ENCODE measurements around the gene SNX20. TPM values are rescaled to one million over a fixed set of nuclear protein-coding genes. Genes with fewer than 3 reads are reported as not detected.

The SNX20 gene
- total and polyA plus RNA-seq, 2 of the 13 experiments (the other 11 are each of a cell fraction or from before 2014, with no cell fraction given): not detected

GRCh38 chr16:50719401-50720337, 38.6 kb upstream of the SNX20 start (continued):
- TF ChIP-seq HBP1 (CRISPR knock-in tag; IDR thresholded peaks at IDR 0.05; ENCODE audit: low read depth) (0 out of 2 replicates have a peak, but pooled peaks have one; percentile 27), LCORL (IDR thresholded peaks at IDR 0.05) (no peak), LCORL (CRISPR knock-in tag; IDR thresholded peaks at IDR 0.05) (peak; percentile 4; the same call in 1 of the 2 replicates), IRF2 (CRISPR knock-in tag; IDR thresholded peaks at IDR 0.05) (peak; percentile 38; the same call in 1 of the 2 replicates), GMEB1 (CRISPR knock-in tag; IDR thresholded peaks at IDR 0.05; ENCODE audit: borderline replicate concordance) (peak; percentile 19; the same call in 1 of the 2 replicates), MXD3 (CRISPR knock-in tag; IDR thresholded peaks at IDR 0.05) (no peak; the same call in 1 of the 2 replicates), ZNF124 (CRISPR knock-in tag; IDR thresholded peaks at IDR 0.05) (0 out of 2 replicates have a peak, but pooled peaks have one; percentile 18), FOSL2 (CRISPR knock-in tag; IDR thresholded peaks at IDR 0.05) (peak; percentile 29; the same call in 1 of the 2 replicates), KDM2A (CRISPR knock-in tag; IDR thresholded peaks at IDR 0.05; ENCODE audit: borderline replicate concordance, low read depth) (peak; percentile 20; the same call in 1 of the 2 replicates), MLX (CRISPR knock-in tag; IDR thresholded peaks at IDR 0.05) (0 out of 2 replicates have a peak, but pooled peaks have one; percentile 26), DRAP1 (CRISPR knock-in tag; IDR thresholded peaks at IDR 0.05) (0 out of 2 replicates have a peak, but pooled peaks have one; percentile 29), ZNF615 (CRISPR knock-in tag; IDR thresholded peaks at IDR 0.05; ENCODE audit: borderline replicate concordance) (0 out of 2 replicates have a peak, but pooled peaks have one; percentile 65), SMC3 (IDR thresholded peaks at IDR 0.05; ENCODE audit: low read length) (0 out of 2 replicates have a peak, but pooled peaks have one; percentile 12), AGO1 (IDR thresholded peaks at IDR 0.05; ENCODE audit: low read depth, low read length, poor library complexity, severe bottlenecking) (no peak), ZHX2 (IDR thresholded peaks at IDR 0.05; ENCODE audit: low read depth) (no peak), ZHX2 (CRISPR knock-in tag; IDR thresholded peaks at IDR 0.05; ENCODE audit: borderline replicate concordance) (no peak), ZNF83 (CRISPR knock-in tag; IDR thresholded peaks at IDR 0.05; ENCODE audit: borderline replicate concordance) (no peak)

Measured in HepG2 (cell line).